Measurements from ENCODE around the gene DTYMK. TPM values are rescaled to one million over a fixed set of nuclear protein-coding genes. Genes with fewer than 3 reads are reported as not detected.
"Not testable (repeated sequence)": the region's sequence is repeated elsewhere in the genome, so short reads cannot be mapped to it uniquely, and the experiment has no call there.

Gene DTYMK, protein sequence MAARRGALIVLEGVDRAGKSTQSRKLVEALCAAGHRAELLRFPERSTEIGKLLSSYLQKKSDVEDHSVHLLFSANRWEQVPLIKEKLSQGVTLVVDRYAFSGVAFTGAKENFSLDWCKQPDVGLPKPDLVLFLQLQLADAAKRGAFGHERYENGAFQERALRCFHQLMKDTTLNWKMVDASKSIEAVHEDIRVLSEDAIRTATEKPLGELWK
- total RNA-seq, result 10 to 100 TPM; 54.8 to 57.7 TPM

DNA sequence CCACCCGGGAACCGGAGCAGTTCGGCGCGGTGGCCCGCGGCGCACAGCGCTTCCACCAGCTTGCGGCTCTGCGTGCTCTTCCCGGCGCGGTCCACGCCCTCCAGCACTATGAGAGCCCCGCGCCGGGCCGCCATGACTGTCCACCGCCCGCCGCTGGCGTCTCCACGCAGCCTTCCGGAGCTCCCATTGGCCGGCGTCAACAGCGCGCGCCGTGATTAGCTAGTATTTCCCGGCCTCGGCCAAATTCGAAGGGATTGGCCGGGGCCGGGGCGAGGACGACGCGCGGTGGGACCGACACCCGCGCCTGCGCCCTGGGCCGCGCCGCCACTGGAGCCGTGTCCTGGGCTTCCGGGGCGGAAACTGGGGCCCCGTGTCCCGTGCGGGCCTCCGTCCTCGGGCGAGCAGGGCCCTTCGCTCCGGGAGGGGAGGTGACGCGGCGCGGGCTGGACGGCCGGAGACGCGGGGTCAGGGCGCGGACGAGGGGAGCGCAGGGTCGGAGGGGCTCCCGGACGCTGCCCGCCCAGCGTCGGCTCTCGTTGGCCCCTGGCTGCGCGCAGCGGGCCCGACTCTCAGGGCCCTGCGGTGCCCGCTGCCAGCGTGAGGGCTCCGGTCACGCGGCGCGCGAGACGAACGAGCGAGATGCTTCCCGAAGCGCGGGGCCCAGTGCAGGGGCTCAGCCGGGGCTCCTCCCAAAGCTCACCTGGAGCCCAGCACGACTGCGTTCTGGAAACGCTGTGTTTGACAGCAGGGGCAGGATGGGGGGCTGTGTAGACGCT is at the start of gene DTYMK:
DTYMK (minus strand) TSS at position 166 of the 776 bp plus-strand sequence; CDS start at position 134, 32 bp downstream.
- Mint-ChIP-seq H3K9me3 (no peaks in the 10 kb centered on the region), H3K36me3 (ENCODE audit: low read depth) (peaks cover 18% of the 10 kb centered on the region), H3K4me1 (peaks cover 40% of the 10 kb centered on the region), H3K4me3 (peak within 1 kb of the TSS; percentile 82), H3K27me3 (no peaks in the 10 kb centered on the region), H3K27ac (peak within 1 kb of the TSS; percentile 90)
- ChIA-PET CTCF (interaction anchor here (0.6 to 5.5 kb wide), 12 partner anchors 8 to 538 kb away, joined by 3 to 54 read pairs (median 4); partner anchors contain the start of genes ATG4B, D2HGDH, ING5 and PASK), POLR2A (interaction anchor here (0.7 to 6.0 kb wide), 31 partner anchors 9 to 1122 kb away, joined by 3 to 141 read pairs (median 5); partner anchors contain the start of genes ATG4B, D2HGDH, HDLBP and ING5)
- DNase-seq, result peak; percentile 97

DNA sequence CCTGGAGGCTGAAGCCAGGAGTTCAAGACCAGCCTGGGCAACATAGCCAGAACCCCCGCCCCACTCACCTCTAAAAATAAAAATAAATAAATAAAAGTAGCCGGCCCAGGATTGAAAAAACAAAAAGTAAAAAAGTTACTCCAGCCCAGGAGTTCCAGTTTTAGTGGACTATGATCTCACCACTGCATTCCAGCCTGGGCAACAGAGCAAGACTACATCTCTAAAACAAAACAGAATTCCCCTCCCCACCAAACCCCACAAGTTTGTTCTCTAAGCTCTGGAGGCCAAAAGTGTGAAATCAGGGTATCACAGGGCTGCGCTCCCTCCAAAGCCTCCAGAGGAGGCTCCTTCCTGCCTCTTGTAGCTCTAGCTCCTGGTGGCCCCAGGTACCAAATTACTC is 49.5 kb upstream of the DTYMK start:
- Mint-ChIP-seq H3K4me3 (peak overlapping the region; percentile 80), H3K36me3 (ENCODE audit: low read depth) (peaks cover 7% of the 10 kb centered on the region), H3K27ac (peak overlapping the region; percentile 11), H3K9me3 (no peaks in the 10 kb centered on the region), H3K4me1 (peaks cover 60% of the 10 kb centered on the region), H3K27me3 (peaks cover 1% of the 10 kb centered on the region)
- CTCF ChIA-PET, result no interaction called here
- no peak for DNase-seq
- POLR2A ChIA-PET, result interaction anchor here (1.6 to 5.6 kb wide), 4 partner anchors 23 to 421 kb away, joined by 6 to 41 read pairs (median 9); partner anchors contain the start of genes HDLBP and ING5

DNA sequence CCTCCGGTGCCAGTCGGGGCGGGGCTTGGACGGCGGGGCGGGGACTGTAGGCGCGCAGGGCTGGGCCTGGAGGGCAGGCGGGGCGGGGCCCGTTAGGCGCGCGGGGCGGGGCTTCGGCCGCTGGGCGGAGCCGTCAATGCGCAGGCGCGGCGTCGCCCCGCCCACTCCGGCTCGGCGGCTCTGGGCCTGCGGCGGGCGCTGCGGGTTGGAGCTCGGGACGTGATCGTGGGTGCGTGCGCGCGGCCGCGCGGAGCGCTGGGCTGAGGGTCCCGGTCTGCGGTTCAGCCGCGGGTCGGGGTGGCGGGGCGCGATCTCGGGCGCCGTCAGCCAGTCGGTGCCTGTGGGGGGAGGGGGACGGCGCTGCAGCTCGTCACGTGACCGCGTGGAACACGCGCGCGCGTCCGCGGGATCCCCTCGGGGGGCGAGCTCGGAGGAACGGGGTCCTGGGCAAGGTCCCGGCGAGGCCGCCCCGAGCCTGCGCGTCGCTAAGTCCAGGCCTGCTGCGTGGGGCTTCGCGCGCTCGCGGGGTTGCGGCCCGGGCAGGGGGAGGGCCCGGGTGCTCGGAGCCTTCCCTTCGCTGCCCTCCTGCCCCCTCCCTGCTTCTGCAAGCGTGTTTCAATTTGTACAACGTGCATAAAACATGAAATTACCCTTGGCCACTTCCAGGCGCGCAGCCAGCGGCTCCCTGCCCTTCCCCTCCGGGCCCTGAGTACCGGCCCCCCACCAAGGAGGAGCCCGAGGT is 48.0 kb upstream of the DTYMK start, which contains the start of gene D2HGDH:
D2HGDH (plus strand) TSS at position 164 of the 742 bp plus-strand sequence. CDS start 595 bp downstream, outside the sequence.
- DNase-seq, result peak; percentile 95
- peaks cover 1% of the 10 kb centered on the region for H3K27me3 Mint-ChIP-seq
- CTCF ChIA-PET, result interaction anchor here (1.7 to 2.7 kb wide), 4 partner anchors 33 to 144 kb away, joined by 4 to 27 read pairs (median 14); partner anchors contain the start of genes DTYMK and ING5
- H3K9me3 Mint-ChIP-seq, result no peaks in the 10 kb centered on the region
- peak within 1 kb of the TSS; percentile 80 for H3K4me3 Mint-ChIP-seq
- peaks cover 61% of the 10 kb centered on the region for H3K4me1 Mint-ChIP-seq
- peaks cover 7% of the 10 kb centered on the region for H3K36me3 Mint-ChIP-seq (ENCODE audit: low read depth)
- POLR2A ChIA-PET, result interaction anchor here (0.6 to 5.6 kb wide), 14 partner anchors 24 to 697 kb away, joined by 3 to 41 read pairs (median 6); partner anchors contain the start of genes ATG4B, DTYMK, HDLBP and ING5
- peak within 1 kb of the TSS; percentile 68 for H3K27ac Mint-ChIP-seq

GRCh38 chr2:241734208-241734466 is 47.5 kb upstream of the DTYMK start:
- H3K27ac Mint-ChIP-seq, result no peak overlapping the region
- H3K4me3 Mint-ChIP-seq, result peak overlapping the region; percentile 58
- ChIA-PET POLR2A (interaction anchor here (0.6 to 5.6 kb wide), 12 partner anchors 25 to 696 kb away, joined by 3 to 41 read pairs (median 6); partner anchors contain the start of genes ATG4B, DTYMK, ING5 and THAP4), CTCF (interaction anchor here (0.8 to 2.7 kb wide), 5 partner anchors 28 to 144 kb away, joined by 4 to 27 read pairs (median 14); partner anchors contain the start of genes DTYMK and ING5)
- peaks cover 56% of the 10 kb centered on the region for H3K4me1 Mint-ChIP-seq
- H3K36me3 Mint-ChIP-seq (ENCODE audit: low read depth), result peaks cover 7% of the 10 kb centered on the region
- H3K27me3 Mint-ChIP-seq, result peaks cover 1% of the 10 kb centered on the region
- DNase-seq, result no peak
- no peaks in the 10 kb centered on the region for H3K9me3 Mint-ChIP-seq

DNA sequence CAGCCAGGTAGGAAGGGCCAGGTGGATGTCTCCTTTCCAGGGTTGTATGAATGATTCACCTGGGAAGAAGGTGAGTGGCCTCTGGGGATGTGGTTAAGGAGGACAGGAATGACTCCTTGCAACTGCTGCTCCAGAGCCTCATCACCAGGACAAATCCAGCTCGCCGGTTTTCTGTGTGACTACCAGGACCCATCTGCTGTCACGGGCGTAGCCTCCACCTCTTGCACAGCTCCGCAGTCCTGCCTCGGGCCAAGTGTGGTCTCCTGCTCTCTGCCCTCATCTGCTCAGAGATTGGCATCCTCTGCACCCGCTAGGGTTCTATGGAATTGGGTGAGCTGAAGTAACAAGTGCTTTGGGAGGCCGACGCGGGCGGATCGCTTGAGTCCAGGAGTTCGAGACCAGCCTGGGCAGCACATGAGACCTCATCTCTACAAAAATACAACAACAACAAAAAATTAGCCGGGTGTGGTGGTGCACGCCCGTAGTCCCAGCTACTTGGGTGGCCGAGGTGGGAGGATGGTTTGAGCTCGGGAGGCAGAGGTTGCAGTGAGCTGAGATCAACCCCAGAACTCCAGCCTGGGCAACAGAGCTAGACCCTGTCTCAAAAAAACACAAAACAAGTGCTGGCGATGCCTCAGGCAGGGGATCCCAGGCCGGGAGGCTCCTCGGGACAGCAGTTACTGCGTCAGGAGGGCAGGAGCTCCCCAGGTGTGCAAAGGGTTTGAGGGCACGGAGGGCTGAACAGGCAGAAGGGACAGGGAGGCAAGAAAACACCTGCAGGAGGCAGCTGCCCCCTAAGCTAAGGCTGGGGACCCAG is 47.0 kb upstream of the DTYMK start:
- peak overlapping the region; percentile 58 for H3K4me3 Mint-ChIP-seq
- DNase-seq, result no peak
- no peak overlapping the region for H3K27ac Mint-ChIP-seq
- H3K36me3 Mint-ChIP-seq (ENCODE audit: low read depth), result peaks cover 5% of the 10 kb centered on the region
- no peaks in the 10 kb centered on the region for H3K27me3 Mint-ChIP-seq
- ChIA-PET CTCF (interaction anchor here (0.8 to 2.7 kb wide), 5 partner anchors 27 to 145 kb away, joined by 4 to 27 read pairs (median 14); partner anchors contain the start of genes DTYMK and ING5), POLR2A (interaction anchor here (0.6 to 5.6 kb wide), 12 partner anchors 25 to 696 kb away, joined by 3 to 41 read pairs (median 6); partner anchors contain the start of genes ATG4B, DTYMK, ING5 and THAP4)
- H3K9me3 Mint-ChIP-seq, result no peaks in the 10 kb centered on the region
- H3K4me1 Mint-ChIP-seq, result peaks cover 51% of the 10 kb centered on the region

- H3K27ac Mint-ChIP-seq, result peak overlapping the region; percentile 31
- H3K9me3 Mint-ChIP-seq; H3K36me3 Mint-ChIP-seq (ENCODE audit: low read depth); H3K27me3 Mint-ChIP-seq; H3K4me3 Mint-ChIP-seq: not testable (repeated sequence)
- ChIA-PET CTCF (interaction anchor here (1.1 to 2.7 kb wide), 3 partner anchors 11 to 45 kb away, joined by 3 to 27 read pairs (median 14); partner anchors contain the start of genes DTYMK and ING5), POLR2A (interaction anchor here (1.8 to 5.6 kb wide), 3 partner anchors 30 to 45 kb away, joined by 9 to 41 read pairs (median 27); partner anchors contain the start of gene ING5)
- peaks cover 46% of the 10 kb centered on the region for H3K4me1 Mint-ChIP-seq
- DNase-seq, result peak; percentile 66
Observed at GRCh38 chr2:241732513-241733186, 46.0 kb upstream of the DTYMK start.

- peaks cover 39% of the 10 kb centered on the region for H3K4me1 Mint-ChIP-seq
- DNase-seq, result peak; percentile 25
- H3K27ac Mint-ChIP-seq, result peak overlapping the region; percentile 5
- no peaks in the 10 kb centered on the region for H3K9me3 Mint-ChIP-seq
- H3K36me3 Mint-ChIP-seq (ENCODE audit: low read depth), result peaks cover under 1% of the 10 kb centered on the region
- ChIA-PET CTCF (interaction anchor here (1.1 to 1.9 kb wide), 3 partner anchors 24 to 45 kb away, joined by 3 to 11 read pairs (median 4); partner anchors contain the start of genes DTYMK and ING5), POLR2A (interaction anchor here (1.0 to 2.9 kb wide), 2 partner anchors 29 to 44 kb away, joined by 4 to 9 read pairs; partner anchors contain the start of genes DTYMK and ING5)
- H3K4me3 Mint-ChIP-seq, result no peak overlapping the region
- H3K27me3 Mint-ChIP-seq, result no peaks in the 10 kb centered on the region
Observed at GRCh38 chr2:241730671-241731293, 44.2 kb upstream of the DTYMK start.

- POLR2A ChIA-PET, result interaction anchor here (1.0 to 2.9 kb wide), 2 partner anchors 28 to 43 kb away, joined by 4 to 9 read pairs; partner anchors contain the start of genes DTYMK and ING5
- CTCF ChIA-PET, result interaction anchor here (1.1 kb wide), 1 partner anchor 24 kb away, joined by 4 read pairs; no protein-coding TSS in a partner anchor
- no peaks in the 10 kb centered on the region for H3K9me3 Mint-ChIP-seq
- peaks cover 4% of the 10 kb centered on the region for H3K36me3 Mint-ChIP-seq (ENCODE audit: low read depth)
- H3K27me3 Mint-ChIP-seq, result no peaks in the 10 kb centered on the region
- peaks cover 34% of the 10 kb centered on the region for H3K4me1 Mint-ChIP-seq
- H3K4me3 Mint-ChIP-seq, result no peak overlapping the region
- no peak for DNase-seq
- H3K27ac Mint-ChIP-seq, result no peak overlapping the region
Observed at GRCh38 chr2:241729868-241730267, 43.3 kb upstream of the DTYMK start.

DNA sequence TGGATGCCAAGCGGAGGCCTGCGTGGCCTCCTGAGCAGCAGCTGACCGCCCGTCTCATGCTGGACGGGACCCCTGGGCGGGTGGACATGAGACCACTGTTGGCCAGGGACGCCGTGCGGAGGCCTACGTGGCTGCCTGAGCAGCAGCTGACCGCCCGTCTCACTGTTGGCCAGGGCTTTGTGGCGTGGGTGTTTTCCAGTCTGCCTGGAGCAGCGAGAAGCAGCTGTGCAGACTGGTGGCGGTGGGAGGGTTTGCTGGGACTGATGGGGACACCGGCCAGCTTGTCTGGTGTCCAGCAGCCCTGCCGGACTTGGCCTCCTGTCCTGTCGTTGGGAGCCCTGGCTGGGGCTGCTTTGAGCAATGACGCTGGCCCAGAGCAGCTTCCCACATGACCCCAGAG is 42.0 kb upstream of the DTYMK start:
- CTCF ChIA-PET, result no interaction called here

DNA sequence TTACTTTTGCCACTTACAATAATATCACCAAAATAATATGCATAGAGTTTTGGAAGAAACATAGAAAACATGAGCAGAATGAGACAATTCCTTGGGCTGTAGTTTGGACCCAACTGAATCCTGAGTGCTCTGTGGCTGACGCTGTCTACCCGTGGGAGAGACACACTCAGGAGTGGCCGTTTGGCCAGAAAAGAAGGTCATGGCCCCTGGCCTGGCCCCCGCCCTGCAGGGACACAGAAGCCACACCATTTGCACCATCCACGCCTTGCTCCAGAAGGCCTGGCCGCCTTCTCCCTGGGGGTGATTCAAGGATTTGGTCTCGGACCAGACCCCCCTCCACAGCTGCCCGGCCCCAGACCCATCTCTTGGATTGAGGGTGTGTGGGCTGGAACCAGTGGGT is 41.4 kb upstream of the DTYMK start:
- H3K4me3 Mint-ChIP-seq, result no peak overlapping the region
- no peak for DNase-seq
- no peak overlapping the region for H3K27ac Mint-ChIP-seq
- H3K36me3 Mint-ChIP-seq (ENCODE audit: low read depth), result peaks cover 18% of the 10 kb centered on the region
- peaks cover 1% of the 10 kb centered on the region for H3K9me3 Mint-ChIP-seq
- CTCF ChIA-PET, result no interaction called here
- no peaks in the 10 kb centered on the region for H3K27me3 Mint-ChIP-seq
- H3K4me1 Mint-ChIP-seq, result peaks cover 27% of the 10 kb centered on the region
- POLR2A ChIA-PET, result no interaction called here

More for the DNA sequence above, 42.0 kb upstream of the DTYMK start:
- H3K4me3 Mint-ChIP-seq, result no peak overlapping the region
- no peak overlapping the region for H3K27ac Mint-ChIP-seq
- H3K4me1 Mint-ChIP-seq, result peaks cover 29% of the 10 kb centered on the region
- H3K9me3 Mint-ChIP-seq, result no peaks in the 10 kb centered on the region
- POLR2A ChIA-PET, result interaction anchor here (0.9 kb wide), 1 partner anchor 42 kb away, joined by 3 read pairs; the partner anchor contains the start of gene DTYMK
- peaks cover 12% of the 10 kb centered on the region for H3K36me3 Mint-ChIP-seq (ENCODE audit: low read depth)
- no peaks in the 10 kb centered on the region for H3K27me3 Mint-ChIP-seq
- DNase-seq, result no peak

Data from activated CD4-positive, alpha-beta memory T cell treated with anti-CD3 and anti-CD28 coated beads, Interleukin-2, amount 10 ng/mL, durations not matched to agents 7 days and 5 days (primary cell).